Uterus (tissue), 4 donors: ENCODE results near the gene CST11. TPM values are rescaled to one million over a fixed set of nuclear protein-coding genes. Genes with fewer than 3 reads are reported as not detected.
A peak's percentile ranks its signal among the peaks of the same experiment; 100 is the strongest.

Experiments used
- DNase-seq, 2 donors: peaks; one replicate each; pipeline ENCODE4 v3.0.0-alpha.2; 2019 to 2020
- H3K27ac ChIP-seq, 2 donors: fragments of 200-600 bp; sonication (generic); 1 replicate in 1 of 2; 2 replicates in 1 of 2; pipeline ENCODE4 v1.5.1; 2016 to 2018
- H3K27me3 ChIP-seq, 2 donors: fragments of 200-600 bp; sonication (generic); one replicate each; pipeline ENCODE4 v1.5.1; 2018 to 2019; ENCODE audit warnings: control low read depth in 1 of 2
- H3K36me3 ChIP-seq, 2 donors: fragments of 200-600 bp; sonication (generic); one replicate each; pipeline ENCODE4 v1.5.1; 2019; ENCODE audit warnings: control low read depth in 1 of 2
- H3K4me1 ChIP-seq, 2 donors: fragments of 200-600 bp; sonication (generic); one replicate each; pipeline ENCODE4 v1.5.1; 2018 to 2019; ENCODE audit warnings: control low read depth in 1 of 2
- H3K4me3 ChIP-seq, 2 donors: fragments of 200-600 bp; sonication (generic); 1 replicate in 1 of 2; 2 replicates in 1 of 2; pipeline ENCODE4 v1.5.1; 2018 to 2019; ENCODE audit warnings: mild to moderate bottlenecking in 1 of 2
- H3K9me3 ChIP-seq, 2 donors: fragments of 200-600 bp; sonication (generic); one replicate each; pipeline ENCODE4 v1.5.1; 2019; ENCODE audit warnings: control low read depth in 1 of 2
- CTCF ChIP-seq, 4 experiments: fragments of 200-600 bp in 2 of 4; fragments of 450-650 bp in 2 of 4; sonication (generic) in 2 of 4; IDR thresholded peaks; one replicate each; pipeline ENCODE4 v1.5.1; 2016 to 2019; ENCODE audit warnings: antibody characterized with exemption in 4 of 4, mild to moderate bottlenecking in 2 of 4, moderate library complexity in 1 of 4
- POLR2A ChIP-seq, 2 donors: fragments of 450-650 bp; IDR thresholded peaks; one replicate each; pipeline ENCODE4 v1.6.1; 2016; ENCODE audit warnings: antibody characterized with exemption in 2 of 2, mild to moderate bottlenecking in 1 of 2, moderate library complexity in 1 of 2
- intact Hi-C: fragments of 100-400 bp; cut with DNase I; formaldehyde crosslinking; loops from one replicate; pipeline ENCODE4 v1.15.1; 2023; ENCODE audit warnings: low total_unique reads
- total RNA-seq, 4 donors: library from RNA; depleted of rRNA in 3 of 4; stranded (reverse); fragments of >200 nt in 3 of 4; gene quantifications; one replicate each; pipeline versions ENCODE4 v1.1.0 to v1.2.4, GENCODE V29; 2014 to 2023
- donor health status: DM: yes; HTN: yes; CAD: no.

Gene CST11
- total RNA-seq, 4 donors from 2014 or later, result not detected

- no peaks in the 10 kb centered on the region for H3K9me3 ChIP-seq
- intact Hi-C loops, result loop anchor here (10.0 kb wide), 1 partner anchor 163 kb away; the partner anchor contains the start of gene CST9
- DNase-seq, result peak; percentile 56 to 58
- no peaks in the 10 kb centered on the region for H3K36me3 ChIP-seq
- H3K4me1 ChIP-seq, result no peaks in the 10 kb centered on the region
- TF ChIP-seq POLR2A (IDR thresholded peaks at IDR 0.05) (no peak), CTCF (IDR thresholded peaks at IDR 0.05) (peak; percentile 62 to 70 (median 68))
- no peak overlapping the region for H3K27ac ChIP-seq
- no peak overlapping the region for H3K4me3 ChIP-seq
- H3K27me3 ChIP-seq, result no peaks in the 10 kb centered on the region
These were observed 10.8 kb downstream of the CST11 start for GRCh38 chr20:23441850-23442313.

- Histone ChIP-seq H3K4me1 (no peaks in the 10 kb centered on the region), H3K4me3 (no peak overlapping the region), H3K27ac (no peak overlapping the region), H3K9me3 (no peaks in the 10 kb centered on the region), H3K36me3 (no peaks in the 10 kb centered on the region), H3K27me3 (no peaks in the 10 kb centered on the region)
- TF ChIP-seq CTCF (IDR thresholded peaks at IDR 0.05) (no peak), POLR2A (IDR thresholded peaks at IDR 0.05) (no peak)
- intact Hi-C loops, result loop anchor here (10.0 kb wide), 1 partner anchor 165 kb away; the partner anchor contains the start of gene CST9
- no peak for DNase-seq
These were observed 12.7 kb downstream of the CST11 start for GRCh38 chr20:23440004-23440403.

GRCh38 chr20:23438661-23439060 lies 14.0 kb downstream of the CST11 start:
- Histone ChIP-seq H3K4me1 (no peaks in the 10 kb centered on the region), H3K9me3 (no peaks in the 10 kb centered on the region), H3K27ac (no peak overlapping the region), H3K27me3 (no peaks in the 10 kb centered on the region), H3K4me3 (no peak overlapping the region), H3K36me3 (no peaks in the 10 kb centered on the region)
- intact Hi-C loops, result no loop called here
- TF ChIP-seq POLR2A (IDR thresholded peaks at IDR 0.05) (no peak), CTCF (IDR thresholded peaks at IDR 0.05) (no peak)
- DNase-seq, result no peak

- no peak overlapping the region for H3K4me3 ChIP-seq
- H3K9me3 ChIP-seq, result no peaks in the 10 kb centered on the region
- intact Hi-C loops, result no loop called here
- H3K27ac ChIP-seq, result no peak overlapping the region
- H3K27me3 ChIP-seq, result no peaks in the 10 kb centered on the region
- no peak for TF ChIP-seq CTCF (IDR thresholded peaks at IDR 0.05)
- no peak for TF ChIP-seq POLR2A (IDR thresholded peaks at IDR 0.05)
- H3K36me3 ChIP-seq, result no peaks in the 10 kb centered on the region
- H3K4me1 ChIP-seq, result no peaks in the 10 kb centered on the region
- DNase-seq, result no peak
These were observed 15.4 kb downstream of the CST11 start for GRCh38 chr20:23437126-23437899.

GRCh38 chr20:23436681-23437080 lies 16.0 kb downstream of the CST11 start:
- H3K27ac ChIP-seq, result no peak overlapping the region
- H3K4me1 ChIP-seq, result no peaks in the 10 kb centered on the region
- H3K9me3 ChIP-seq, result no peaks in the 10 kb centered on the region
- no peak for DNase-seq
- intact Hi-C loops, result no loop called here
- TF ChIP-seq CTCF (IDR thresholded peaks at IDR 0.05) (no peak), POLR2A (IDR thresholded peaks at IDR 0.05) (no peak)
- no peaks in the 10 kb centered on the region for H3K27me3 ChIP-seq
- H3K36me3 ChIP-seq, result no peaks in the 10 kb centered on the region
- no peak overlapping the region for H3K4me3 ChIP-seq
